ENCODE data around the gene LMOD3. TPM values are rescaled to one million over a fixed set of nuclear protein-coding genes. Genes with fewer than 3 reads are reported as not detected.

LMOD3 gene
- total and polyA plus RNA-seq, 2 experiments from 2014 or later: 0.18 to 0.61 TPM

DNA sequence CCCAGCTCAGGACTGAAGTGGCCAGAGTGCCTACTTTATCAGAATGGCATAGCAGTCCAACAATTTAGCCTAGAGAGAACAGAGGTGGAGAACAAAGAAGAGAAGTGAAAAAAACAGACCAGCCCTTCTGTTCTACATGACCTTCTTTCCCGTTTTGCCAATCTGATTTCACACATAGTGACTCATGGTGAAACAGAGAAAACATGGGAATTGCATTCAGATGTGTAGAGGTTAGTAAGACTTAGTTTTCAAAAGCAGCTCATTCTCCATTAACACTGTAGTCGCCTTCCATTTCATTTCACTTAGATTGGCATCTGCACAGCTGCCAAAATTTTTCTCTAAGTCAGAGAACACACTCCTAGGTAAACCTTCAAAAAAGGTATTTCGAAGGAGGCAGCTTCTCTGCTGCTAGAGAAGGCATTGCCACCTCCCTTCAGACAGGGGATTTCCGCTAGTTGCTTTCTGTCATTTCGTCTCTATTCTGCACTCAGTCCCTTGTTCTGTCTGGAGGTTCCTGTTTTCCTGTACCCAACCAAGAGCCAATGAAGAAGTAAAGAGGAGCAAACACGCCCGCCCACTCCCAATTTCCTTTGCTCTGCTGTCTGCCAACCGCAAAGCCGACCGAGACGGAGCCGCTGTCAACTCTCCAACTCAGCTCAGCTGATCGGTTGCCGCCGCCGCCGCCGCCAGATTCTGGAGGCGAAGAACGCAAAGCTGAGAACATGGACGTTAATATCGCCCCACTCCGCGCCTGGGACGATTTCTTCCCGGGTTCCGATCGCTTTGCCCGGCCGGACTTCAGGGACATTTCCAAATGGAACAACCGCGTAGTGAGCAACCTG, 37.8 kb downstream of the LMOD3 start, which contains the start of gene ARL6IP5:
Gene ARL6IP5, plus strand, starts transcription at position 612 of the 842 bp plus-strand sequence. Its CDS starts 111 bp downstream, at position 723.
- Histone ChIP-seq H3K27me3 (no peaks in the 10 kb centered on the region), H3K4me1 (ENCODE audit: low read depth) (peaks cover 59% of the 10 kb centered on the region), H3K27ac (peak within 1 kb of the TSS; percentile 85), H3K36me3 (no peaks in the 10 kb centered on the region), H3K4me3 (peak within 1 kb of the TSS; percentile 97), H3K9me3 (ENCODE audit: low read depth) (no peaks in the 10 kb centered on the region)
- TF ChIP-seq, protein P1, sequence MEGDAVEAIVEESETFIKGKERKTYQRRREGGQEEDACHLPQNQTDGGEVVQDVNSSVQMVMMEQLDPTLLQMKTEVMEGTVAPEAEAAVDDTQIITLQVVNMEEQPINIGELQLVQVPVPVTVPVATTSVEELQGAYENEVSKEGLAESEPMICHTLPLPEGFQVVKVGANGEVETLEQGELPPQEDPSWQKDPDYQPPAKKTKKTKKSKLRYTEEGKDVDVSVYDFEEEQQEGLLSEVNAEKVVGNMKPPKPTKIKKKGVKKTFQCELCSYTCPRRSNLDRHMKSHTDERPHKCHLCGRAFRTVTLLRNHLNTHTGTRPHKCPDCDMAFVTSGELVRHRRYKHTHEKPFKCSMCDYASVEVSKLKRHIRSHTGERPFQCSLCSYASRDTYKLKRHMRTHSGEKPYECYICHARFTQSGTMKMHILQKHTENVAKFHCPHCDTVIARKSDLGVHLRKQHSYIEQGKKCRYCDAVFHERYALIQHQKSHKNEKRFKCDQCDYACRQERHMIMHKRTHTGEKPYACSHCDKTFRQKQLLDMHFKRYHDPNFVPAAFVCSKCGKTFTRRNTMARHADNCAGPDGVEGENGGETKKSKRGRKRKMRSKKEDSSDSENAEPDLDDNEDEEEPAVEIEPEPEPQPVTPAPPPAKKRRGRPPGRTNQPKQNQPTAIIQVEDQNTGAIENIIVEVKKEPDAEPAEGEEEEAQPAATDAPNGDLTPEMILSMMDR (IDR thresholded peaks at IDR 0.05; ENCODE audit: low read depth, low read length): no peak
- peak; percentile 94 to 96 for DNase-seq (ENCODE audit: low read depth in 1 of 2, low spot score in 1 of 2)

DNA sequence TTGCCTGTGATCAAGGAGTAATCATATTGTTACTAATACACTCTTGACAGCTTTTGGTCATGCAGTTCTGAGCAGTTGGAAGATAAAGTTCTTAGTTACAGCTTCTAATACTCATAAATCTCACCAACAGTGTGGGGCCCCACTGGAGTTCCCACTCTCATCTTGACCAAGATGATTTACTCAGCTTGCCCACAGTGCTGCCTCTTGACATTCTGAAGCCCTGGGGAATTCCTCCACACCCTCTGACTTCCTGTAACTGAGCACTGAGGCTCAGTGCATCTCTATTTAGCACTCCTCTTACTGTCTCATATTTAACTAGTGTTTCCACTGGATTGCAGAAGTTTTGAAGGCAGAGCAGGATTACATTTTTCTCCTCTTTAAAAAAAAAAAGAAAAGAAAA, 39.6 kb downstream of the LMOD3 start:
- H3K4me1 ChIP-seq (ENCODE audit: low read depth): peaks cover 53% of the 10 kb centered on the region
- H3K9me3 ChIP-seq (ENCODE audit: low read depth): no peaks in the 10 kb centered on the region
- TF ChIP-seq, protein P1 (IDR thresholded peaks at IDR 0.05; ENCODE audit: low read depth, low read length): no peak
- no peaks in the 10 kb centered on the region for H3K27me3 ChIP-seq
- no peak overlapping the region for H3K4me3 ChIP-seq
- peak overlapping the region; percentile 62 for H3K27ac ChIP-seq
- peak; percentile 58 to 76 for DNase-seq (ENCODE audit: low read depth in 1 of 2, low spot score in 1 of 2)
- no peaks in the 10 kb centered on the region for H3K36me3 ChIP-seq

DNA sequence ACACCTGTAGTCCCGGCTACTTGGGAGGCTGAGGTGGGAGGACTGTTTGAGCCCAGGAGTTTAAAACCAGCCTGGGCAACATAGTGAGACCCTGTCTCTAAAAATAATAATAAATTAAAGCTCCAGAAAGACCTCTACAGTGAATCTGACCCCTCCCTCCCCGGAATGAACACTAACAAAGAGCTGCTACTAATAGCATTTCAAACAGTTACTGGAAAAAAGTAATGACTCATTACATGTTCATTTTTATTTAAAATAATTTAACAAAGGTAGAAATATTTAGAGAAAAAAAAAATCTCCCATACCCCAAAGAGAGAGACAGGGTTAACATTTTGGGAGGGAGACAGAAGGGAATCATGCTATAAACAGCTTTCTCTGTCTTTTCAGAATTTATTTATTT, 40.0 kb downstream of the LMOD3 start:
- Histone ChIP-seq H3K27ac (peak overlapping the region; percentile 62), H3K4me3 (no peak overlapping the region), H3K36me3 (no peaks in the 10 kb centered on the region), H3K9me3 (ENCODE audit: low read depth) (no peaks in the 10 kb centered on the region), H3K27me3 (no peaks in the 10 kb centered on the region), H3K4me1 (ENCODE audit: low read depth) (peaks cover 49% of the 10 kb centered on the region)
- TF ChIP-seq, protein P1 (IDR thresholded peaks at IDR 0.05; ENCODE audit: low read depth, low read length): no peak
- DNase-seq (ENCODE audit: low read depth in 1 of 2, low spot score in 1 of 2): no peak

DNA sequence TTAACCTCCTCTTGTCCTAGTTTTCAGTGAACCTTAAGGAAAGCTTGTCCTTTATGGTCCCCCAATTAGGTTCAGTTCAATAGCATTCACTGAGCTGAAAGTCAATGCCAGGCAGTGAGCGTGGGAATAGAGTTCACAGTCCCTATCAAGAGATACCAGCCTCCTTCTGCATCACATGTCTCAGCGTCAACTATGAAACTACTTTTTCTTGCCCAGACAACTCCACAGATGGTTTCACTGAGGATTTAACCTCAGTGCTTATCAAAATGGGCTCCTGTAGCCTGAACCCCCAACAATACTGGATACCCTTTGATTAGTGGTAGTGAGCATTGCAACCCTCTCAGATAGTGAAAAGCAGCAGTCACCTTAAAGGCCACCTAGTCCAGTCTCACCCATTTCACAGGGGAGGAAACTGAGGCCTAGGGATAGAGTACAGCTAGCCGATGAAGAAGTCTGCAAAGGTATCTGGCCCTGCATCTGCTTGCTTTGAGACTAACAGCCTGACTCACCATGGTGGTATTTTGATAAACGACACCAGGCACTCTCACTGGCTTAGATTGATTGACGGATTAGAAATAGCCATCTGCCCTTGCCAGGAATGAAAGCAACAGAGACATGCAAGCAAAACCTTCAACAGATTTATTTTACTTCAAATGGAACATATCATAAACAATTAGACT, 40.7 kb downstream of the LMOD3 start:
- Histone ChIP-seq H3K4me1 (ENCODE audit: low read depth) (peaks cover 42% of the 10 kb centered on the region), H3K9me3 (ENCODE audit: low read depth) (no peaks in the 10 kb centered on the region), H3K27ac (peak overlapping the region; percentile 62), H3K36me3 (no peaks in the 10 kb centered on the region), H3K27me3 (no peaks in the 10 kb centered on the region), H3K4me3 (no peak overlapping the region)
- DNase-seq (ENCODE audit: low read depth in 1 of 2, low spot score in 1 of 2): no peak
- TF ChIP-seq, protein P1 (IDR thresholded peaks at IDR 0.05; ENCODE audit: low read depth, low read length): no peak

DNA sequence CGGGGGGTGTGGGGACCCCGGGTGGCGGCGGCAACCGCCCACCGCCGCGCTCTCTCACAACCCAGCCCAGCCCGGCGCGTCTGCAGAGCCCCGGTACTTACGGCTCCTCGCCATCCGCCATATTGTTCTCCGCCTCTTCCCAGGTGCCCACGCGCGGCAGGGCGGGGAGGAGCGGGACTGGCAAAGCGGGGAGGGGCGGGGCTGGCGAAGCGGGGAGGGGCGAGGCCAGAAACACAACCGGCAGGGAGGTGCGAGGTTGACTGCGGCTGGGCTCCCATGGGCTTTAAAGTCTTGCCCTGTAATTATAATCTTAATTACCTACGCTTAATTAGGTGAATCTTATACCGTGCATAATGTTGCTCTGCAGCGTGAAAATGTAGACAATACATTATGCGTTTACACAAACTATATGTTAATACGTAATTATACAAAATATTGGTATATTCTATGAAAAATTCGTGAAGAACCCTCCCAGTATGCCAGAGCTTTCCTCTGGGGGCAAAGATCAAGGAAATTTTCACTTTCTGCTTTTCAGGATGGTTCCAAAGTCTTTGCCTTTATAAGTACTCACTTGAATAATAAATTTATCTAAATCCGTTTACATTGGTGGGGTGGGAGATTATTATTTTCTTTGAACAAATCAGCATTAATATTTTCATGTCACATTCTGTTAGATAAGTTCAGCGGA, 42.0 kb downstream of the LMOD3 start, which contains the start of gene UBA3:
Gene UBA3, minus strand, starts transcription at position 133 of the 688 bp plus-strand sequence. Its CDS starts 12 bp downstream, at position 121.
- Histone ChIP-seq H3K36me3 (no peaks in the 10 kb centered on the region), H3K4me3 (peak within 1 kb of the TSS; percentile 96), H3K4me1 (ENCODE audit: low read depth) (peaks cover 33% of the 10 kb centered on the region), H3K27me3 (no peaks in the 10 kb centered on the region), H3K27ac (peak within 1 kb of the TSS; percentile 93), H3K9me3 (ENCODE audit: low read depth) (no peaks in the 10 kb centered on the region)
- TF ChIP-seq, protein P1 (IDR thresholded peaks at IDR 0.05; ENCODE audit: low read depth, low read length): no peak
- peak; percentile 90 to 95 for DNase-seq (ENCODE audit: low read depth in 1 of 2, low spot score in 1 of 2)

All from cardiac muscle cell (in vitro differentiated cells and primary cell).